OCI-LY3 (cell line): ENCODE results near the gene CRYBG3.

Experiments
- H2AFZ ChIP-seq: fragments of 200-600, 300-600 bp; shearing (Covaris generic); 2 replicates; pipeline ENCODE4 v1.6.0; 2014; ENCODE audit warnings: antibody characterized with exemption, low read depth, low read length
- H3K27ac ChIP-seq: fragments of 200-600, 300-600 bp; sonication (generic); 2 replicates; pipeline ENCODE4 v1.5.1; 2014; ENCODE audit warnings: mild to moderate bottlenecking, low read length, moderate library complexity, mixed read lengths
- H3K27me3 ChIP-seq: fragments of 200-600, 300-600 bp; sonication (generic); 2 replicates; pipeline ENCODE4 v1.6.1; 2014; ENCODE audit warnings: low read depth, low read length, mixed read lengths
- H3K36me3 ChIP-seq: fragments of 200-600, 300-600 bp; sonication (generic); replicated peaks from 2 replicates; pipeline ENCODE3; 2014; ENCODE audit warnings: low read depth, low read length, mixed read lengths
- H3K4me1 ChIP-seq: fragments of 300-600, 200-600 bp; sonication (generic); 2 replicates; pipeline ENCODE4 v1.6.1; 2014; ENCODE audit warnings: low read length, mixed read lengths
- H3K4me2 ChIP-seq: fragments of 200-600, 300-600 bp; sonication (generic); 2 replicates; pipeline ENCODE4 v1.6.1; 2014; ENCODE audit warnings: low read length, mixed read lengths
- H3K4me3 ChIP-seq: fragments of 300-600, 200-600 bp; sonication (generic); 2 replicates; pipeline ENCODE4 v1.5.1; 2014; ENCODE audit warnings: antibody characterized with exemption, mild to moderate bottlenecking, low read length, moderate library complexity
- H3K79me2 ChIP-seq: fragments of 300-600, 200-600 bp; shearing (Covaris generic); 2 replicates; pipeline ENCODE4 v1.6.1; 2014; ENCODE audit warnings: mild to moderate bottlenecking, low read length, mixed read lengths
- H3K9ac ChIP-seq: fragments of 300-600, 200-600 bp; shearing (Covaris generic); 2 replicates; pipeline ENCODE4 v1.6.0; 2014; ENCODE audit warnings: mild to moderate bottlenecking, low read length, moderate library complexity
- H3K9me3 ChIP-seq: fragments of 200-600, 300-600 bp; shearing (Covaris generic); 2 replicates; pipeline ENCODE4 v1.6.1; 2014; ENCODE audit warnings: low read length, mixed read lengths; ENCODE audit not compliant: insufficient read depth
- H4K20me1 ChIP-seq: fragments of 200-600, 300-600 bp; sonication (generic); 2 replicates; pipeline ENCODE4 v1.6.1; 2016; ENCODE audit warnings: low read length, mixed read lengths; ENCODE audit not compliant: insufficient read depth
- CTCF ChIP-seq: fragments of 200-600, 300-600 bp; sonication (generic); IDR thresholded peaks from 2 replicates; pipeline ENCODE4 v1.5.1; 2014; ENCODE audit warnings: antibody characterized with exemption, low read length, low read depth
- EZH2phosphoT487 ChIP-seq: fragments of 200-600 bp; shearing (Covaris generic); IDR thresholded peaks from 2 replicates; pipeline ENCODE4 v1.6.1; 2018; ENCODE audit warnings: antibody characterized with exemption, mixed run types, low read depth

The CRYBG3 gene

GRCh38 chr3:97971679-97972567, 150.1 kb downstream of the CRYBG3 start, which contains the start of gene RIOX2:
TSS of gene RIOX2 (minus strand) at chr3:97972431. CDS start at chr3:97967593, 4,838 bp downstream.
- peak within 1 kb of the TSS; percentile 82 for H3K4me3 ChIP-seq
- TF ChIP-seq EZH2phosphoT487 (no peak), CTCF (no peak)
- peak within 1 kb of the TSS; percentile 85 for H3K4me2 ChIP-seq
- no peaks in the 10 kb centered on the region for H3K27me3 ChIP-seq
- H4K20me1 ChIP-seq = peaks cover 21% of the 10 kb centered on the region
- peak within 1 kb of the TSS; percentile 80 for H3K9ac ChIP-seq
- peaks cover 56% of the 10 kb centered on the region for H3K79me2 ChIP-seq
- H3K9me3 ChIP-seq = no peaks in the 10 kb centered on the region
- peaks cover 7% of the 10 kb centered on the region for H3K36me3 ChIP-seq
- peak within 1 kb of the TSS; percentile 56 for H2AFZ ChIP-seq
- peak within 1 kb of the TSS; percentile 91 for H3K27ac ChIP-seq
- H3K4me1 ChIP-seq = peaks cover 33% of the 10 kb centered on the region

GRCh38 chr3:97972976-97973375, 151.2 kb downstream of the CRYBG3 start:
- Histone ChIP-seq H3K9ac (peak overlapping the region; percentile 80), H3K9me3 (no peaks in the 10 kb centered on the region), H3K4me1 (peaks cover 33% of the 10 kb centered on the region), H3K27me3 (no peaks in the 10 kb centered on the region), H3K27ac (no peak overlapping the region), H2AFZ (peak overlapping the region; percentile 56; the same call in 1 of the 2 replicates), H3K79me2 (peaks cover 46% of the 10 kb centered on the region), H4K20me1 (peaks cover 14% of the 10 kb centered on the region), H3K36me3 (no peaks in the 10 kb centered on the region), H3K4me2 (peak overlapping the region; percentile 85), H3K4me3 (peak overlapping the region; percentile 82)
- TF ChIP-seq EZH2phosphoT487 (no peak), CTCF (no peak)

GRCh38 chr3:97974996-97975395, 153.2 kb downstream of the CRYBG3 start:
- H3K9ac ChIP-seq = no peak overlapping the region
- peaks cover 26% of the 10 kb centered on the region for H3K79me2 ChIP-seq
- H3K4me3 ChIP-seq = no peak overlapping the region
- H3K27me3 ChIP-seq = no peaks in the 10 kb centered on the region
- no peak overlapping the region for H3K27ac ChIP-seq
- H3K4me1 ChIP-seq = peaks cover 23% of the 10 kb centered on the region
- H3K36me3 ChIP-seq = no peaks in the 10 kb centered on the region
- H4K20me1 ChIP-seq = no peaks in the 10 kb centered on the region
- no peak overlapping the region for H3K4me2 ChIP-seq
- TF ChIP-seq CTCF (no peak), EZH2phosphoT487 (no peak)
- H2AFZ ChIP-seq = no peak overlapping the region
- no peaks in the 10 kb centered on the region for H3K9me3 ChIP-seq

GRCh38 chr3:97975466-97975865, 153.7 kb downstream of the CRYBG3 start:
- Histone ChIP-seq H3K79me2 (peaks cover 21% of the 10 kb centered on the region), H3K27me3 (no peaks in the 10 kb centered on the region), H4K20me1 (no peaks in the 10 kb centered on the region), H3K4me2 (no peak overlapping the region), H2AFZ (no peak overlapping the region), H3K36me3 (no peaks in the 10 kb centered on the region), H3K9ac (no peak overlapping the region), H3K27ac (no peak overlapping the region), H3K9me3 (no peaks in the 10 kb centered on the region), H3K4me3 (no peak overlapping the region), H3K4me1 (peaks cover 18% of the 10 kb centered on the region)
- TF ChIP-seq CTCF (peak; percentile 49), EZH2phosphoT487 (no peak)
